Measurements from ENCODE around the gene TSBP1. TPM values are rescaled to one million over a fixed set of nuclear protein-coding genes. Genes with fewer than 3 reads are reported as not detected.

TSBP1 gene
- total and polyA plus RNA-seq, 2 of the 8 experiments (the other 6 are each of a cell fraction or from before 2014, with no cell fraction given) = not detected

GRCh38 chr6:32396028-32396427, 24.3 kb upstream of the TSBP1 start:
- H2BK120ac ChIP-seq (replicated peaks; ENCODE audit: low read depth, low read length) = no peak overlapping the region
- H2AFZ ChIP-seq (ENCODE audit: low read length) = no peak overlapping the region
- H3K14ac ChIP-seq (ENCODE audit: insufficient read length) = no peak overlapping the region
- TF ChIP-seq ATF3 (IDR thresholded peaks at IDR 0.05; ENCODE audit: insufficient read depth, low read depth, low read length) = no peak
- no peak for TF ChIP-seq CHD1 (IDR thresholded peaks at IDR 0.05; ENCODE audit: low read depth, low read length)
- no peak for TF ChIP-seq CHD2 (IDR thresholded peaks at IDR 0.05; ENCODE audit: low read length)
- no peak for TF ChIP-seq JUN (IDR thresholded peaks at IDR 0.05; ENCODE audit: low read depth, low read length)
- no peak for TF ChIP-seq CBX5 (IDR thresholded peaks at IDR 0.05; ENCODE audit: low read depth, low read length)
- TF ChIP-seq GTF2F1 (IDR thresholded peaks at IDR 0.05; ENCODE audit: borderline replicate concordance, low read depth, low read length) = no peak
- TF ChIP-seq BRCA1 (IDR thresholded peaks at IDR 0.05; ENCODE audit: low read depth, low read length) = no peak
- TF ChIP-seq POU5F1 (IDR thresholded peaks at IDR 0.05; ENCODE audit: low read depth, low read length) = no peak
- no peak for TF ChIP-seq TBP (IDR thresholded peaks at IDR 0.05; ENCODE audit: low read depth, low read length)
- no peak for TF ChIP-seq EZH2 (IDR thresholded peaks at IDR 0.05; ENCODE audit: low read depth, low read length, severe bottlenecking)
- no peak overlapping the region for H3K18ac ChIP-seq (ENCODE audit: extremely low read depth, low read length)
- no peak overlapping the region for H4K5ac ChIP-seq (ENCODE audit: insufficient read length, low read depth, low read length)
- H4K20me1 ChIP-seq (replicated peaks in 1 of 2; ENCODE audit: control insufficient read depth in 1 of 2, insufficient read depth in 2 of 2, low read length in 2 of 2) = no peaks in the 10 kb centered on the region
- no peak for FAIRE-seq
- no peaks in the 10 kb centered on the region for H3K79me2 ChIP-seq (ENCODE audit: control insufficient read depth in 1 of 2, insufficient read depth in 2 of 2, low read length in 2 of 2)
- H3K56ac ChIP-seq (replicated peaks; ENCODE audit: insufficient read length, low read depth, low read length) = no peak overlapping the region
- H4K91ac ChIP-seq (replicated peaks; ENCODE audit: insufficient read length, low read length) = no peak overlapping the region
- no peak overlapping the region for H3K4me2 ChIP-seq (ENCODE audit: insufficient read depth in 1 of 2, low read depth in 2 of 2, low read length in 2 of 2)
- no peak overlapping the region for H2BK12ac ChIP-seq (ENCODE audit: low read depth, low read length)
- no peaks in the 10 kb centered on the region for H3K9me3 ChIP-seq (ENCODE audit: insufficient read depth in 2 of 2, low read depth in 1 of 2, low read length in 1 of 2)
- H3K79me1 ChIP-seq (ENCODE audit: low read depth, low read length) = no peaks in the 10 kb centered on the region
- no peak overlapping the region for H2BK15ac ChIP-seq (ENCODE audit: low read length)
- no peak overlapping the region for H3K27ac ChIP-seq (ENCODE audit: low read depth, low read length)
- H4K8ac ChIP-seq (ENCODE audit: extremely low read depth, insufficient read depth, low read length) = no peak overlapping the region
- H2AK5ac ChIP-seq (ENCODE audit: low read depth, low read length) = no peak overlapping the region
- ChIA-PET POLR2A (ENCODE audit: partially characterized antibody) (interaction anchor here (0.7 kb wide), 1 partner anchor 1135 kb away, joined by 3 read pairs; no protein-coding TSS in a partner anchor), CTCF (ENCODE audit: partially characterized antibody) (no interaction called here)
- H3K9ac ChIP-seq (replicated peaks in 1 of 4; ENCODE audit: extremely low read depth in 1 of 4, low read depth in 3 of 4, low read length in 3 of 4) = no peak overlapping the region
- no peaks in the 10 kb centered on the region for H3K23me2 ChIP-seq (ENCODE audit: low read depth, low read length)
- H3K23ac ChIP-seq (ENCODE audit: insufficient read length) = no peak overlapping the region
- H3K4me1 ChIP-seq (replicated peaks in 1 of 4; ENCODE audit: control insufficient read depth in 3 of 4, insufficient read depth in 4 of 4, low read length in 3 of 4) = no peaks in the 10 kb centered on the region
- no peak overlapping the region for H3K4me3 ChIP-seq (ENCODE audit: extremely low read depth in 1 of 4, insufficient read depth in 2 of 4, low read depth in 3 of 4, low read length in 4 of 4)
- no peak for DNase-seq (ENCODE audit: low read depth in 1 of 2, low spot score in 2 of 2)
- no peak overlapping the region for H2BK20ac ChIP-seq (ENCODE audit: low read length)
- no peaks in the 10 kb centered on the region for H3K36me3 ChIP-seq (ENCODE audit: control insufficient read depth in 2 of 4, insufficient read depth in 4 of 4, low read length in 3 of 4)
- 94% methylated on average over 10 of the region's 10 CpGs; no CpG with 5 or more reads in 1 of the 2 experiments for WGBS, 2 experiments (ENCODE audit: extremely low coverage in 1 of 2, insufficient coverage in 1 of 2, insufficient read length in 1 of 2, insufficient replicate concordance in 2 of 2, low coverage in 1 of 2, low lambda C conversion rate in 2 of 2, missing lambda C conversion rate in 1 of 2)
- no peak overlapping the region for H2BK5ac ChIP-seq (ENCODE audit: low read depth, low read length)
- no peak overlapping the region for H3K4ac ChIP-seq (replicated peaks; ENCODE audit: insufficient read length, low read depth, low read length)
- no peaks in the 10 kb centered on the region for H3K27me3 ChIP-seq (replicated peaks in 1 of 4; ENCODE audit: control insufficient read depth in 3 of 4, extremely low read depth in 1 of 4, insufficient read depth in 3 of 4, low read length in 3 of 4)
